Fibroblast of lung (primary cell): Measurements from ENCODE around the gene ARFGAP2. TPM values are rescaled to one million over a fixed set of nuclear protein-coding genes. Genes with fewer than 3 reads are reported as not detected.

Source experiments
- DNase-seq, 2 donors: peaks; one replicate each; pipeline versions ENCODE4 v3.0.0 to v3.0.0-alpha.2; 2010; ENCODE audit warnings: low read depth in 2 of 2
- H2AFZ ChIP-seq: 2 replicates; pipeline ENCODE4 v1.5.1; 2012; ENCODE audit warnings: low read length, control low read depth, inconsistent platforms
- H3K27ac ChIP-seq: 2 replicates; pipeline ENCODE4 v1.5.1; 2011; ENCODE audit warnings: low read length, control low read depth; ENCODE audit not compliant: insufficient read depth
- H3K27me3 ChIP-seq: 2 replicates; pipeline ENCODE4 v1.5.1; 2011; ENCODE audit warnings: mild to moderate bottlenecking, low read length; ENCODE audit not compliant: control insufficient read depth, insufficient read depth
- H3K36me3 ChIP-seq: 2 replicates; pipeline ENCODE4 v1.5.1; 2011; ENCODE audit warnings: low read length; ENCODE audit not compliant: control insufficient read depth, insufficient read depth
- H3K4me1 ChIP-seq: 2 replicates; pipeline ENCODE4 v1.5.1; 2011; ENCODE audit warnings: low read length; ENCODE audit not compliant: control insufficient read depth, insufficient read depth; ENCODE audit errors: extremely low read depth
- H3K4me2 ChIP-seq: 2 replicates; pipeline ENCODE4 v1.5.1; 2011; ENCODE audit warnings: low read length, control low read depth; ENCODE audit not compliant: insufficient read depth; ENCODE audit errors: extremely low read depth
- H3K4me3 ChIP-seq, 4 experiments: fragments of 200-600 bp in 1 of 4; sonication (generic) in 1 of 4; replicated peaks in 1 of 4; 2 replicates each; pipeline ENCODE4 v1.5.1; 2011 to 2016; ENCODE audit warnings: low read length in 4 of 4, low read depth in 3 of 4, mild to moderate bottlenecking in 3 of 4, control low read depth in 2 of 4, inconsistent platforms in 1 of 4, mixed read lengths in 1 of 4; ENCODE audit not compliant: insufficient read depth in 1 of 4; ENCODE audit errors: control extremely low read depth in 1 of 4
- H3K79me2 ChIP-seq: 2 replicates; pipeline ENCODE4 v1.5.1; 2012; ENCODE audit warnings: mild to moderate bottlenecking, low read length, inconsistent platforms; ENCODE audit not compliant: control insufficient read depth, insufficient read depth
- H3K9ac ChIP-seq: 2 replicates; pipeline ENCODE4 v1.5.1; 2011; ENCODE audit warnings: mild to moderate bottlenecking, low read length, control low read depth; ENCODE audit not compliant: insufficient read depth
- H3K9me3 ChIP-seq: 2 replicates; pipeline ENCODE4 v1.5.1; 2012; ENCODE audit warnings: low read depth, low read length; ENCODE audit not compliant: control insufficient read depth, insufficient read depth
- H4K20me1 ChIP-seq: 2 replicates; pipeline ENCODE4 v1.5.1; 2011; ENCODE audit warnings: low read length; ENCODE audit not compliant: control insufficient read depth, insufficient read depth; ENCODE audit errors: extremely low read depth
- CTCF ChIP-seq, 2 donors: IDR thresholded peaks in 1 of 2; conservative IDR thresholded peaks in 1 of 2; 1 replicate in 1 of 2; 2 replicates in 1 of 2; pipeline ENCODE4 v1.5.1; 2011 to 2012; ENCODE audit warnings: low read length in 2 of 2, control low read depth in 1 of 2, inconsistent platforms in 1 of 2, low read depth in 1 of 2, mild to moderate bottlenecking in 1 of 2
- EZH2 ChIP-seq: IDR thresholded peaks from 2 replicates; pipeline ENCODE4 v1.5.1; 2012; ENCODE audit warnings: low read length, control low read depth, mild to moderate bottlenecking; ENCODE audit errors: missing control alignments
- polyA plus RNA-seq, 2 donors: library from polyadenylated mRNA; depleted of rRNA in 1 of 2; stranded (reverse) in 1 of 2; unstranded in 1 of 2; fragments of >200 nt; gene quantifications; 2 replicates each; pipeline ENCODE4 v1.2.1, GENCODE V29; 2011 to 2012; ENCODE audit warnings: missing spikeins in 1 of 2
- total RNA-seq: library from RNA; depleted of rRNA; stranded (reverse); fragments of >200 nt; gene quantifications from 2 replicates; pipeline ENCODE4 v1.2.1, GENCODE V29; 2014

Gene ARFGAP2
- total and polyA plus RNA-seq, 2 donors (not counting 1 experiment from before 2014, with no cell fraction given): 50.1 to 80.4 TPM

- H3K36me3 ChIP-seq: peaks cover 32% of the 10 kb centered on the region
- no peak overlapping the region for H2AFZ ChIP-seq
- H3K9me3 ChIP-seq: no peaks in the 10 kb centered on the region
- no peaks in the 10 kb centered on the region for H3K4me1 ChIP-seq
- H3K79me2 ChIP-seq: peaks cover 4% of the 10 kb centered on the region
- no peak for TF ChIP-seq CTCF (conservative IDR thresholded peaks at IDR 0.05 in 1 of 2, IDR thresholded peaks at IDR 0.05 in 1 of 2; ENCODE audit: low read depth in 1 of 2, low read length in 2 of 2)
- TF ChIP-seq EZH2: no peak
- DNase-seq: no peak
- H3K4me2 ChIP-seq: no peak overlapping the region
- H3K4me3 ChIP-seq: no peak overlapping the region
- no peak overlapping the region for H3K27ac ChIP-seq
- no peak overlapping the region for H3K9ac ChIP-seq
- no peaks in the 10 kb centered on the region for H3K27me3 ChIP-seq
- no peaks in the 10 kb centered on the region for H4K20me1 ChIP-seq
Observed at GRCh38 chr11:47165253-47165840, 11.3 kb downstream of the ARFGAP2 start.

DNA sequence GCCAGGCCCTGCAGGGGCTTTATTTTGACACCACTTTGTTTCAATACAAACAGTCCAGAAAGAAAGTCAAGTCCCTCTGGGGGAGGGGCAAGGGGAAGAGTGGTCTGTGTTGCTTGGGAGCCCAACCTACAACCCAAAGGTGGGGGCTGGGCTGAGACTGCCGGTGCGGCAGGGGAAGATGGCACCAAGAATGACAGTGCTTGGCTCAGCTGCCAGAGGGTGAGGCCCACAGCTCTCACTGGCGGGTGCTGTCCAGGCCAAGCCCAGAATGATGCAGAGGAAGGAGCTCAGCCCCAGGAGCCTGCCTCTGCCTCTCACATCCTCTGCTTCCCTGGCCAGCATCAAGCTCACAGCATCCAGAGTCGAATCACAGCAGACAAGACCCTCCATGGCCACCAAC, 12.4 kb downstream of the ARFGAP2 start:
- H3K9ac ChIP-seq: no peak overlapping the region
- H3K27me3 ChIP-seq: no peaks in the 10 kb centered on the region
- peaks cover 1% of the 10 kb centered on the region for H3K79me2 ChIP-seq
- no peaks in the 10 kb centered on the region for H3K9me3 ChIP-seq
- no peak overlapping the region for H3K27ac ChIP-seq
- H3K36me3 ChIP-seq: peaks cover 31% of the 10 kb centered on the region
- no peak for DNase-seq
- no peaks in the 10 kb centered on the region for H4K20me1 ChIP-seq
- H2AFZ ChIP-seq: no peak overlapping the region
- no peak for TF ChIP-seq CTCF (conservative IDR thresholded peaks at IDR 0.05 in 1 of 2, IDR thresholded peaks at IDR 0.05 in 1 of 2; ENCODE audit: low read depth in 1 of 2, low read length in 2 of 2)
- no peak for TF ChIP-seq EZH2
- no peak overlapping the region for H3K4me2 ChIP-seq
- H3K4me1 ChIP-seq: no peaks in the 10 kb centered on the region
- no peak overlapping the region for H3K4me3 ChIP-seq

- no peak for DNase-seq
- Histone ChIP-seq H3K79me2 (peaks cover 1% of the 10 kb centered on the region), H3K27ac (no peak overlapping the region), H3K27me3 (no peaks in the 10 kb centered on the region), H2AFZ (no peak overlapping the region), H3K4me3 (no peak overlapping the region), H3K4me1 (no peaks in the 10 kb centered on the region), H3K4me2 (no peak overlapping the region), H4K20me1 (no peaks in the 10 kb centered on the region), H3K9me3 (no peaks in the 10 kb centered on the region), H3K9ac (no peak overlapping the region), H3K36me3 (peaks cover 30% of the 10 kb centered on the region)
- TF ChIP-seq CTCF (conservative IDR thresholded peaks at IDR 0.05 in 1 of 2, IDR thresholded peaks at IDR 0.05 in 1 of 2; ENCODE audit: low read depth in 1 of 2, low read length in 2 of 2) (no peak), EZH2 (no peak)
Observed at GRCh38 chr11:47163898-47164297, 12.8 kb downstream of the ARFGAP2 start.
